ENCODE results near the gene HES6.

- TF ChIP-seq POLR2AphosphoS5 (IDR thresholded peaks at IDR 0.05; ENCODE audit: low read depth, low read length) (peak; percentile 72), HDAC2 (IDR thresholded peaks at IDR 0.05; ENCODE audit: borderline replicate concordance in 1 of 2, low read depth in 2 of 2, low read length in 2 of 2) (0 out of 4 replicates have a peak, but pooled peaks of 1 of the 2 experiments have one; percentile 26), POLR2A (IDR thresholded peaks at IDR 0.05; ENCODE audit: control extremely low read depth in 1 of 2, low read depth in 2 of 2, low read length in 2 of 2) (peak in 1 of 2 experiments; percentile 92; a peak in 2 of 3 replicates), PHF8 (conservative IDR thresholded peaks at IDR 0.05; ENCODE audit: low read depth, low read length) (peak; percentile 93), ZNF274 (IDR thresholded peaks at IDR 0.05; ENCODE audit: borderline replicate concordance, extremely low read depth, low read length) (no peak), TAF1 (IDR thresholded peaks at IDR 0.05; ENCODE audit: low read depth, low read length) (peak; percentile 63), EZH2 (IDR thresholded peaks at IDR 0.05; ENCODE audit: low read depth, low read length, severe bottlenecking) (no peak), BCL11A (IDR thresholded peaks at IDR 0.05; ENCODE audit: low read depth in 2 of 2, low read length in 2 of 2) (no peak), GABPA (IDR thresholded peaks at IDR 0.05; ENCODE audit: borderline replicate concordance, insufficient read depth, low read length) (no peak), CTCF (IDR thresholded peaks at IDR 0.05; ENCODE audit: control extremely low read depth in 1 of 3, insufficient read depth in 1 of 3, low read depth in 1 of 3, low read length in 3 of 3) (0 out of 4 replicates have a peak, but pooled peaks of 1 of the 3 experiments have one; percentile 9)
- TF ChIP-seq, protein P1, sequence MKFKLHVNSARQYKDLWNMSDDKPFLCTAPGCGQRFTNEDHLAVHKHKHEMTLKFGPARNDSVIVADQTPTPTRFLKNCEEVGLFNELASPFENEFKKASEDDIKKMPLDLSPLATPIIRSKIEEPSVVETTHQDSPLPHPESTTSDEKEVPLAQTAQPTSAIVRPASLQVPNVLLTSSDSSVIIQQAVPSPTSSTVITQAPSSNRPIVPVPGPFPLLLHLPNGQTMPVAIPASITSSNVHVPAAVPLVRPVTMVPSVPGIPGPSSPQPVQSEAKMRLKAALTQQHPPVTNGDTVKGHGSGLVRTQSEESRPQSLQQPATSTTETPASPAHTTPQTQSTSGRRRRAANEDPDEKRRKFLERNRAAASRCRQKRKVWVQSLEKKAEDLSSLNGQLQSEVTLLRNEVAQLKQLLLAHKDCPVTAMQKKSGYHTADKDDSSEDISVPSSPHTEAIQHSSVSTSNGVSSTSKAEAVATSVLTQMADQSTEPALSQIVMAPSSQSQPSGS (IDR thresholded peaks at IDR 0.05; ENCODE audit: low read length) = no peak
Observed at GRCh38 chr2:238239863-238240756, at the start of gene HES6.
